GM12878 (cell line): ENCODE results near the gene KIAA1191. TPM values are rescaled to one million over a fixed set of nuclear protein-coding genes. Genes with fewer than 3 reads are reported as not detected.

Experiments
- ATAC-seq: fragments of 200-7000 bp; cut with Tn5 transposase; 3 replicates; pipeline ENCODE4 v1.9.1; 2020; ENCODE audit warnings: mild to moderate bottlenecking, moderate library complexity
- Bru-seq: library from RNA; stranded (reverse); fragments of 400-500 nt; gene quantifications from one replicate; lab custom pipeline; 2021; lab: Mats Ljungman, UMichigan
- BruChase-seq, 2 experiments: library from RNA; stranded (reverse); fragments of 400-500 nt; gene quantifications; one replicate each; lab custom pipeline; 2021; lab: Mats Ljungman, UMichigan
- BruUV-seq: library from RNA; stranded (reverse); fragments of 400-500 nt; replicated peaks from 2 replicates; lab custom pipeline; 2021; lab: Mats Ljungman, UMichigan
- CTCF ChIA-PET: fragments of 300-600 bp; sonication (Branson Sonifier 250); formaldehyde crosslinking; extraction: SDS; loops from one replicate; lab custom pipeline; 2021; ENCODE audit warnings: inconsistent platforms; lab: Yijun Ruan, JAX
- POLR2A ChIA-PET: fragments of 350-600 bp; formaldehyde crosslinking; extraction: SDS; loops from one replicate; lab custom pipeline; 2021; ENCODE audit warnings: inconsistent platforms; lab: Charles Lee
- RAD21 ChIA-PET: fragments of 300-600 bp; sonication (Branson Sonifier 250); formaldehyde crosslinking; loops from one replicate; lab custom pipeline; 2023; ENCODE audit warnings: antibody characterized with exemption; ENCODE audit not compliant: unreplicated experiment; lab: Charles Lee
- SMC1A ChIA-PET: fragments of 300-600 bp; sonication (Branson Sonifier 250); formaldehyde crosslinking; loops from one replicate; lab custom pipeline; 2023; ENCODE audit not compliant: unreplicated experiment, uncharacterized antibody; lab: Charles Lee
- DNase-seq: peaks from one replicate; pipeline ENCODE4 v3.0.0-alpha.2; 2011; ENCODE audit warnings: low read depth, low spot score
- FAIRE-seq: peaks from 3 replicates; lab custom pipeline; 2011; peaks lifted over from hg19 to GRCh38; lab: Jason Lieb, UNC
- H2AFZ ChIP-seq: 2 replicates; pipeline ENCODE4 v1.6.0; 2011; ENCODE audit warnings: low read depth, low read length, control low read depth; ENCODE audit not compliant: control insufficient read depth
- H3K27ac ChIP-seq: 2 replicates; pipeline ENCODE4 v1.5.1; 2011; ENCODE audit warnings: control low read depth; ENCODE audit not compliant: control insufficient read depth, insufficient read depth
- H3K27me3 ChIP-seq, 2 experiments: replicated peaks in 1 of 2; 2 replicates each; pipeline versions ENCODE4 v1.6.0 to v1.6.1; 2011; ENCODE audit warnings: low read length in 1 of 2; ENCODE audit not compliant: control insufficient read depth in 2 of 2, insufficient read depth in 2 of 2
- H3K36me3 ChIP-seq, 2 experiments: 2 replicates each; pipeline ENCODE4 v1.5.1; 2011; ENCODE audit warnings: low read length in 1 of 2; ENCODE audit not compliant: control insufficient read depth in 2 of 2, insufficient read depth in 2 of 2
- H3K4me1 ChIP-seq: 2 replicates; pipeline ENCODE4 v1.6.1; 2011; ENCODE audit warnings: mild to moderate bottlenecking, low read length, moderate library complexity, mixed read lengths; ENCODE audit not compliant: control insufficient read depth, insufficient read depth
- H3K4me2 ChIP-seq: 2 replicates; pipeline ENCODE4 v1.6.0; 2011; ENCODE audit warnings: control low read depth; ENCODE audit not compliant: control insufficient read depth, insufficient read depth
- H3K4me3 ChIP-seq: fragments of 200-600 bp; sonication (generic); 2 replicates; pipeline ENCODE4 v1.5.1; 2016
- H3K79me2 ChIP-seq: 2 replicates; pipeline ENCODE4 v1.6.0; 2011; ENCODE audit warnings: low read length; ENCODE audit not compliant: control insufficient read depth, insufficient read depth
- H3K9ac ChIP-seq: 2 replicates; pipeline ENCODE4 v1.8.0; 2011; ENCODE audit warnings: low read length, control low read depth, mixed read lengths; ENCODE audit not compliant: control insufficient read depth, insufficient read depth
- H3K9me3 ChIP-seq: replicated peaks from 3 replicates; pipeline ENCODE4 v1.5.1; 2011; ENCODE audit warnings: mild to moderate bottlenecking, low read length; ENCODE audit not compliant: control insufficient read depth, insufficient read depth
- H4K20me1 ChIP-seq: 2 replicates; pipeline ENCODE4 v1.6.0; 2011; ENCODE audit not compliant: control insufficient read depth, insufficient read depth
- ATF7 ChIP-seq: fragments of 450-650 bp; IDR thresholded peaks from 2 replicates; pipeline ENCODE4 v1.6.1; 2016; ENCODE audit warnings: low read depth, mild to moderate bottlenecking
- BMI1 ChIP-seq: fragments of 450-650 bp; IDR thresholded peaks from 2 replicates; pipeline ENCODE4 v1.6.1; 2016; ENCODE audit warnings: mild to moderate bottlenecking, moderate library complexity, borderline replicate concordance
- E4F1 ChIP-seq: fragments of 450-650 bp; IDR thresholded peaks from 2 replicates; pipeline ENCODE4 v1.6.1; 2018; ENCODE audit warnings: borderline replicate concordance, mild to moderate bottlenecking; ENCODE audit not compliant: partially characterized antibody
- GABPA ChIP-seq: IDR thresholded peaks from 2 replicates; pipeline ENCODE4 v1.6.1; 2014; ENCODE audit warnings: antibody characterized with exemption, low read depth, mild to moderate bottlenecking, inconsistent platforms
- IRF5 ChIP-seq: fragments of 450-650 bp; IDR thresholded peaks from 2 replicates; pipeline ENCODE4 v1.6.1; 2017; ENCODE audit warnings: borderline replicate concordance
- MTA2 ChIP-seq: fragments of 450-650 bp; IDR thresholded peaks from 2 replicates; pipeline ENCODE4 v1.6.1; 2016; ENCODE audit warnings: low read depth, mild to moderate bottlenecking, moderate library complexity
- NBN ChIP-seq: fragments of 450-650 bp; IDR thresholded peaks from 2 replicates; pipeline ENCODE4 v1.6.1; 2016
- NR2F1 ChIP-seq: fragments of 450-650 bp; conservative IDR thresholded peaks from 2 replicates; pipeline ENCODE4 v1.6.1; 2017; ENCODE audit warnings: mild to moderate bottlenecking
- PML ChIP-seq: IDR thresholded peaks from 2 replicates; pipeline ENCODE4 v1.6.1; 2012; ENCODE audit warnings: low read length, inconsistent platforms
- POLR2A ChIP-seq: IDR thresholded peaks from 2 replicates; pipeline ENCODE4 v1.6.1; 2011; ENCODE audit warnings: low read depth, mild to moderate bottlenecking, low read length
- RAD21 ChIP-seq: IDR thresholded peaks from 2 replicates; pipeline ENCODE4 v1.6.1; 2011; ENCODE audit warnings: mild to moderate bottlenecking, low read depth, low read length, moderate library complexity; ENCODE audit not compliant: insufficient read depth
- SIN3A ChIP-seq: IDR thresholded peaks from 2 replicates; pipeline ENCODE4 v1.6.1; 2012; ENCODE audit warnings: low read depth, low read length, improper control_type of control experiment
- SREBF1 ChIP-seq: IDR thresholded peaks from 2 replicates; pipeline ENCODE4 v1.6.1; 2012; ENCODE audit warnings: mild to moderate bottlenecking, low read length
- SREBF2 ChIP-seq: IDR thresholded peaks from 2 replicates; pipeline ENCODE4 v1.6.1; 2012; ENCODE audit warnings: mild to moderate bottlenecking, low read length
- STAT3 ChIP-seq: IDR thresholded peaks from 2 replicates; pipeline ENCODE4 v1.6.1; 2011; ENCODE audit warnings: low read depth, low read length, improper control_type of control experiment
- TCF7 ChIP-seq: IDR thresholded peaks from 2 replicates; pipeline ENCODE4 v1.6.1; 2014; ENCODE audit warnings: antibody characterized with exemption, borderline replicate concordance
- WGBS: methylation state at CpG from one replicate; pipeline ENCODE4 v1.1.6; 2016; ENCODE audit warnings: low lambda C conversion rate; ENCODE audit not compliant: insufficient replicate concordance, insufficient coverage; ENCODE audit errors: missing lambda C conversion rate; 5-methylcytosine and 5-hydroxymethylcytosine counted together
- in situ Hi-C: fragments of 300-500 bp; cut with MboI; formaldehyde crosslinking; loops from 9 replicates; pipeline ENCODE4 v1.14.3; 2018; ENCODE audit warnings: mixed read lengths
- intact Hi-C: fragments of 100-400 bp; cut with micrococcal nuclease; formaldehyde crosslinking; loops from one replicate; pipeline ENCODE4 v1.14.2; 2022; ENCODE audit not compliant: unreplicated experiment
- long read RNA-seq, 2 experiments: library from polyadenylated mRNA; unstranded; transcript quantifications; one replicate each; pipeline ENCODE4 v2.0.0, GENCODE V29; 2019 to 2020
- polyA minus RNA-seq, 3 experiments: library from RNA; depleted of rRNA, polyadenylated mRNA; stranded (reverse); fragments of >200 nt; gene quantifications; 2 replicates each; pipeline ENCODE4 v1.2.3, GENCODE V29; 2011
- polyA plus RNA-seq, 11 experiments: library from polyadenylated mRNA; depleted of rRNA in 4 of 11; unstranded in 6 of 11; stranded (reverse) in 5 of 11; fragments of >200 nt; fragmentation: Nextera tagmentation in 4 of 11; fragmentation: Illumina TruSeq in 1 of 11; extraction: Ambion mirVana in 4 of 11; extraction: Trizol in 1 of 11; gene quantifications; 1 replicate in 1 of 11; 2 replicates in 10 of 11; pipeline versions ENCODE4 v1.2.1 to v1.2.3, GENCODE V29; 2011 to 2016; ENCODE audit warnings: inconsistent platforms in 2 of 11, missing spikeins in 2 of 11, low read depth in 1 of 11
- total RNA-seq, 4 experiments: library from RNA; depleted of rRNA in 3 of 4; stranded (reverse); fragments of >200 nt in 3 of 4; fragmentation: Illumina TruSeq in 1 of 4; extraction: Trizol in 1 of 4; gene quantifications; 2 replicates each; pipeline versions ENCODE4 v1.2.1 to v1.2.3, GENCODE V29; 2013 to 2021

Gene KIAA1191
- total RNA-seq (2013; cell fraction: nucleolus; rRNA removed), result 74.8 and 88.5 TPM in 2 replicates
- total RNA-seq (2014; rRNA removed), result 38.6 and 41.0 TPM in 2 replicates
- 26.3 and 27.9 TPM in 2 replicates for total RNA-seq (2014; rRNA removed; fragmentation: Illumina TruSeq; extraction: Trizol)
- 35.6 and 35.7 TPM in 2 replicates for total RNA-seq (2021)
- 23.0 TPM for polyA plus RNA-seq (2011; ENCODE audit: low read depth)
- polyA plus RNA-seq (2011; rRNA removed), result 42.1 and 58.2 TPM in 2 replicates
- polyA plus RNA-seq (2011; cell fraction: cytosol; rRNA removed), result 64.5 and 65.9 TPM in 2 replicates
- 43.9 and 48.9 TPM in 2 replicates for polyA plus RNA-seq (2011; cell fraction: nucleus; rRNA removed)
- polyA plus RNA-seq (2012), result 35.0 and 36.3 TPM in 2 replicates
- polyA plus RNA-seq (2014; fragmentation: Illumina TruSeq; extraction: Trizol), result 45.5 and 47.1 TPM in 2 replicates
- polyA plus RNA-seq (2014; fragmentation: Nextera tagmentation; extraction: Ambion mirVana), result 10 to 100 TPM; 14.9 to 16.3 TPM
- 36.3 and 37.8 TPM in 2 replicates for polyA plus RNA-seq (2014; rRNA removed)
- 10 to 100 TPM; 19.4 to 20.5 TPM for polyA plus RNA-seq (2016; fragmentation: Nextera tagmentation; extraction: Ambion mirVana)
- polyA minus RNA-seq (2011; rRNA and poly(A)+ RNA removed), result 56.7 and 67.2 TPM in 2 replicates
- polyA minus RNA-seq (2011; cell fraction: cytosol; rRNA and poly(A)+ RNA removed), result 16.2 and 20.9 TPM in 2 replicates
- 43.3 and 58.6 TPM in 2 replicates for polyA minus RNA-seq (2011; cell fraction: nucleus; rRNA and poly(A)+ RNA removed)
- Bru-seq, nascent RNA, result percentile 91 among the genes with signal in this experiment
- BruChase-seq, experiment 1, labeled RNA remaining after a 6-hour chase, result percentile 96 among the genes with signal in this experiment
- percentile 97 among the genes with signal in this experiment for BruChase-seq, experiment 2, labeled RNA remaining after a 2-hour chase
- long read RNA-seq, experiment 1, transcript KIAA1191-202 (8 exons, 2,700 nt), result minor isoform, 6 of 32 reads
- long read RNA-seq, experiment 1, transcript KIAA1191-201 (9 exons, 2,991 nt), result major isoform, 11 of 32 reads
- long read RNA-seq, experiment 1, partial matches to known transcripts, result 0 of 32 reads
- long read RNA-seq, experiment 1, other reads (novel, unspliced or antisense), result 11 of 32 reads
- long read RNA-seq, experiment 2, partial matches to known transcripts, result 13 of 40 reads
- long read RNA-seq, experiment 2, other reads (novel, unspliced or antisense), result 24 of 40 reads

- Histone ChIP-seq H3K4me2 (peak within 1 kb of the TSS; percentile 86), H3K27me3 (no peaks in the 10 kb centered on the region), H3K4me3 (peak within 1 kb of the TSS; percentile 85), H3K4me1 (no peaks in the 10 kb centered on the region; the same call in 1 of the 2 replicates), H3K36me3 (no peaks in the 10 kb centered on the region; a peak in 1 of 4 replicates), H4K20me1 (no peaks in the 10 kb centered on the region), H3K27ac (peak within 1 kb of the TSS; percentile 81), H3K9ac (peak within 1 kb of the TSS; percentile 79), H3K79me2 (peaks cover 33% of the 10 kb centered on the region), H3K9me3 (no peaks in the 10 kb centered on the region), H2AFZ (peak within 1 kb of the TSS; percentile 96)
- ChIA-PET SMC1A (interaction anchor here (0.9 to 3.2 kb wide), 6 partner anchors 9 to 28 kb away, joined by 3 to 36 read pairs (median 5); partner anchors contain the start of gene NOP16), RAD21 (interaction anchor here (0.7 to 3.2 kb wide), 10 partner anchors 9 to 176 kb away, joined by 3 to 29 read pairs (median 4); partner anchors contain the start of genes HIGD2A, NOP16 and RNF44), POLR2A (interaction anchor here (0.6 to 3.2 kb wide), 7 partner anchors 10 to 377 kb away, joined by 3 to 41 read pairs (median 6); partner anchors contain the start of genes FAF2, HIGD2A, NOP16 and RNF44), CTCF (interaction anchor here (0.7 to 2.1 kb wide), 7 partner anchors 10 to 181 kb away, joined by 3 to 11 read pairs (median 4); partner anchors contain the start of genes CLTB, HIGD2A and NOP16)
- peak; percentile 66 for FAIRE-seq
- no TSS peak for BruUV-seq
- peak; percentile 95 for ATAC-seq
- intact Hi-C loops, result loop anchor here (2.0 kb wide), 1 partner anchor 27 kb away; the partner anchor contains the start of genes HIGD2A and NOP16
- in situ Hi-C loops, result no loop called here
- under 1% methylated on average over 56 of the region's 56 CpGs for WGBS
- peak; percentile 83 for DNase-seq
- TF ChIP-seq GABPA (no peak), PML (peak; percentile 92), SREBF2 (no peak), E4F1 (no peak), IRF5 (peak; percentile 81), SIN3A (no peak), RAD21 (peak; percentile 29; the same call in 1 of the 2 replicates), MTA2 (no peak), SREBF1 (0 out of 2 replicates have a peak, but pooled peaks have one; percentile 14), POLR2A (peak; percentile 100), TCF7 (no peak), STAT3 (no peak), NBN (peak; percentile 79; the same call in 1 of the 2 replicates), ATF7 (no peak), NR2F1 (peak; percentile 41; the same call in 1 of the 2 replicates), BMI1 (no peak)
Measured at GRCh38 chr5:176361437-176362232, at the start of gene KIAA1191. KIAA1191 (minus strand) TSS chr5:176361764; CDS start chr5:176359508, 2,256 bp downstream.
